H9 (cell line): ENCODE results near the gene METRNL. TPM values are rescaled to one million over a fixed set of nuclear protein-coding genes. Genes with fewer than 3 reads are reported as not detected.

ENCODE experiments used
- DNase-seq: peaks from one replicate; pipeline ENCODE4 v3.0.0-alpha.2; 2017
- H2AFZ ChIP-seq: one replicate; pipeline ENCODE4 v1.6.1; 2013; ENCODE audit warnings: mild to moderate bottlenecking, low read length, control low read depth, moderate library complexity
- H2AK5ac ChIP-seq: 2 replicates; pipeline ENCODE4 v1.6.1; 2013; ENCODE audit warnings: low read length, control low read depth, mixed read lengths; ENCODE audit not compliant: insufficient read length
- H2BK120ac ChIP-seq: one replicate; pipeline ENCODE4 v1.6.1; 2013; ENCODE audit warnings: low read depth, mild to moderate bottlenecking, low read length, control low read depth, inconsistent platforms; ENCODE audit not compliant: poor library complexity, severe bottlenecking
- H2BK12ac ChIP-seq: 2 replicates; pipeline ENCODE4 v1.6.1; 2013; ENCODE audit warnings: low read length, control low read depth, mixed read lengths, low read depth; ENCODE audit not compliant: insufficient read length
- H2BK15ac ChIP-seq: 2 replicates; pipeline ENCODE4 v1.6.1; 2013; ENCODE audit warnings: low read depth, low read length, control low read depth
- H2BK20ac ChIP-seq: one replicate; pipeline ENCODE4 v1.6.1; 2013; ENCODE audit warnings: low read depth, mild to moderate bottlenecking, low read length, control low read depth, inconsistent platforms; ENCODE audit not compliant: poor library complexity, severe bottlenecking
- H2BK5ac ChIP-seq: 2 replicates; pipeline ENCODE4 v1.6.1; 2013; ENCODE audit warnings: low read length, control low read depth, mixed read lengths; ENCODE audit not compliant: insufficient read length
- H3K14ac ChIP-seq: 2 replicates; pipeline ENCODE4 v1.6.1; 2013; ENCODE audit warnings: low read length, control low read depth; ENCODE audit not compliant: insufficient read depth
- H3K18ac ChIP-seq: 2 replicates; pipeline ENCODE4 v1.6.1; 2013; ENCODE audit warnings: low read depth, mild to moderate bottlenecking, mixed read lengths, low read length, control low read depth; ENCODE audit not compliant: insufficient read length
- H3K23ac ChIP-seq: 2 replicates; pipeline ENCODE4 v1.6.1; 2013; ENCODE audit warnings: low read length, control low read depth, mixed read lengths, low read depth; ENCODE audit not compliant: insufficient read length
- H3K23me2 ChIP-seq: 2 replicates; pipeline ENCODE4 v1.6.1; 2013; ENCODE audit warnings: low read depth, mild to moderate bottlenecking, mixed read lengths, low read length, control low read depth; ENCODE audit not compliant: insufficient read length, poor library complexity, severe bottlenecking
- H3K27ac ChIP-seq: 2 replicates; pipeline ENCODE4 v1.5.1; 2013; ENCODE audit warnings: low read length, control low read depth, mixed read lengths, low read depth; ENCODE audit not compliant: insufficient read length
- H3K27me3 ChIP-seq: 2 replicates; pipeline ENCODE4 v1.6.1; 2013; ENCODE audit warnings: low read length, control low read depth, inconsistent platforms; ENCODE audit not compliant: insufficient read depth
- H3K4ac ChIP-seq: 2 replicates; pipeline ENCODE4 v1.6.1; 2013; ENCODE audit warnings: low read depth, mild to moderate bottlenecking, control low read depth, inconsistent platforms, low read length, moderate library complexity
- H3K4me1 ChIP-seq: 2 replicates; pipeline ENCODE4 v1.6.1; 2013; ENCODE audit warnings: low read length, control low read depth, inconsistent platforms; ENCODE audit not compliant: insufficient read depth
- H3K4me2 ChIP-seq: 2 replicates; pipeline ENCODE4 v1.6.1; 2013; ENCODE audit warnings: low read length, control low read depth, mixed read lengths; ENCODE audit not compliant: insufficient read length, insufficient read depth
- H3K56ac ChIP-seq: 2 replicates; pipeline ENCODE4 v1.6.1; 2013; ENCODE audit warnings: low read depth, mild to moderate bottlenecking, mixed read lengths, low read length, control low read depth; ENCODE audit not compliant: insufficient read length
- H3K79me1 ChIP-seq: 2 replicates; pipeline ENCODE4 v1.6.1; 2013; ENCODE audit warnings: low read depth, mild to moderate bottlenecking, moderate library complexity, low read length, control low read depth, inconsistent platforms; ENCODE audit not compliant: insufficient read depth, poor library complexity, severe bottlenecking
- H3K79me2 ChIP-seq: 2 replicates; pipeline ENCODE4 v1.6.1; 2013; ENCODE audit warnings: low read length, control low read depth, inconsistent platforms; ENCODE audit not compliant: insufficient read depth
- H3K9ac ChIP-seq: 2 replicates; pipeline ENCODE4 v1.6.1; 2013; ENCODE audit warnings: low read length, control low read depth, mixed read lengths; ENCODE audit not compliant: insufficient read length; ENCODE audit errors: extremely low read depth
- H3K9me3 ChIP-seq: one replicate; pipeline ENCODE4 v1.6.1; 2013; ENCODE audit warnings: low read depth, low read length, inconsistent platforms; ENCODE audit not compliant: control insufficient read depth
- H3T11ph ChIP-seq: one replicate; pipeline ENCODE4 v1.6.1; 2013; ENCODE audit warnings: mild to moderate bottlenecking, low read length, control low read depth, inconsistent platforms
- H4K20me1 ChIP-seq: one replicate; pipeline ENCODE4 v1.6.1; 2013; ENCODE audit not compliant: control insufficient read depth, insufficient read length, insufficient read depth
- H4K5ac ChIP-seq: 2 replicates; pipeline ENCODE4 v1.6.1; 2013; ENCODE audit warnings: low read depth, mild to moderate bottlenecking, mixed read lengths, low read length, control low read depth; ENCODE audit not compliant: insufficient read length
- H4K8ac ChIP-seq: replicated peaks from 2 replicates; pipeline ENCODE4 v1.6.1; 2013; ENCODE audit warnings: low read length, control low read depth, mixed read lengths, low read depth; ENCODE audit not compliant: insufficient read length
- H4K91ac ChIP-seq: 2 replicates; pipeline ENCODE4 v1.6.1; 2013; ENCODE audit warnings: low read depth, mild to moderate bottlenecking, moderate library complexity, mixed read lengths, low read length, control low read depth; ENCODE audit not compliant: insufficient read length
- H3K27ac Mint-ChIP-seq, 3 experiments: 2 replicates in 2 of 3; 3 replicates in 1 of 3; pipeline ENCODE4 v1.8.0; 2020 to 2021; ENCODE audit warnings: mixed read lengths in 3 of 3, mild to moderate bottlenecking in 1 of 3, moderate library complexity in 1 of 3
- H3K27me3 Mint-ChIP-seq: 2 replicates; pipeline ENCODE4 v1.8.0; 2021; ENCODE audit warnings: low read depth, mild to moderate bottlenecking, moderate library complexity, mixed read lengths
- H3K36me3 Mint-ChIP-seq, 3 experiments: 2 replicates in 2 of 3; 3 replicates in 1 of 3; pipeline ENCODE4 v1.8.0; 2020 to 2021; ENCODE audit warnings: low read depth in 3 of 3, mixed read lengths in 3 of 3; ENCODE audit not compliant: insufficient read depth in 1 of 3
- H3K4me1 Mint-ChIP-seq, 2 experiments: 2 replicates each; pipeline ENCODE4 v1.8.0; 2020; ENCODE audit warnings: mixed read lengths in 2 of 2
- H3K4me3 Mint-ChIP-seq, 2 experiments: 2 replicates in 1 of 2; 3 replicates in 1 of 2; pipeline ENCODE4 v1.8.0; 2020 to 2021; ENCODE audit warnings: mild to moderate bottlenecking in 2 of 2, mixed read lengths in 2 of 2, moderate library complexity in 1 of 2
- H3K9me3 Mint-ChIP-seq, 2 experiments: 2 replicates in 1 of 2; 3 replicates in 1 of 2; pipeline ENCODE4 v1.8.0; 2020; ENCODE audit warnings: mild to moderate bottlenecking in 2 of 2, mixed read lengths in 2 of 2, moderate library complexity in 1 of 2
- CTCF ChIP-seq: fragments of 200-600 bp; sonication (generic); conservative IDR thresholded peaks from 3 replicates; pipeline ENCODE4 v1.8.0; 2021; ENCODE audit warnings: antibody characterized with exemption, mild to moderate bottlenecking
- WGBS: extraction: QIAGEN DNeasy Blood & Tissue Kit; methylation state at CpG from one replicate; pipeline ENCODE4 v1.1.7; 2013; ENCODE audit warnings: missing lambda C conversion rate, low lambda C conversion rate, mixed read lengths; ENCODE audit not compliant: insufficient read length; ENCODE audit errors: extremely low coverage; 5-methylcytosine and 5-hydroxymethylcytosine counted together
- total RNA-seq: library from RNA; stranded (reverse); gene quantifications from 2 replicates; pipeline ENCODE4 v1.2.1, GENCODE V29; 2021

METRNL gene
- total RNA-seq, 1 experiment from 2014 or later = 21.4 TPM

GRCh38 chr17:83089328-83090132, 10.1 kb downstream of the METRNL start:
- no CpG with 5 or more reads among the region's 47 CpGs for WGBS
- no peak for DNase-seq

More at GRCh38 chr17:83089328-83090132, 10.1 kb downstream of the METRNL start:
- Histone ChIP-seq H3K79me1 (no peaks in the 10 kb centered on the region), H4K8ac (no peak overlapping the region), H2BK5ac (no peak overlapping the region), H3K23ac (no peak overlapping the region), H3K79me2 (no peaks in the 10 kb centered on the region; the same call in 1 of the 2 replicates), H3K23me2 (no peaks in the 10 kb centered on the region), H2BK20ac (no peak overlapping the region), H3K27ac (no peak overlapping the region), H4K91ac (no peak overlapping the region), H2AK5ac (no peak overlapping the region), H3K56ac (no peak overlapping the region), H3K9me3 (no peaks in the 10 kb centered on the region), H4K5ac (no peak overlapping the region), H3T11ph (no peak overlapping the region), H3K4me1 (no peaks in the 10 kb centered on the region), H2BK15ac (no peak overlapping the region), H3K27me3 (no peaks in the 10 kb centered on the region), H3K9ac (no peak overlapping the region), H3K14ac (no peak overlapping the region; the same call in 1 of the 2 replicates), H3K18ac (no peak overlapping the region), H2BK120ac (no peak overlapping the region), H3K4ac (no peak overlapping the region), H3K4me2 (no peak overlapping the region), H2BK12ac (no peak overlapping the region), H2AFZ (no peak overlapping the region), H4K20me1 (no peaks in the 10 kb centered on the region)
- no peak for TF ChIP-seq CTCF
- peaks cover 14 to 23% (median 21%) of the 10 kb centered on the region in 3 experiments; a peak in 5 of 7 replicates for H3K36me3 Mint-ChIP-seq
- no peak overlapping the region for H3K4me3 Mint-ChIP-seq
- no peaks in the 10 kb centered on the region for H3K9me3 Mint-ChIP-seq
- peaks cover 11 to 17% of the 10 kb centered on the region in 2 experiments; a peak in 3 of 4 replicates for H3K4me1 Mint-ChIP-seq
- H3K27me3 Mint-ChIP-seq = no peaks in the 10 kb centered on the region
- peak overlapping the region in 1 of 3 experiments; percentile 49; a peak in 1 of 7 replicates for H3K27ac Mint-ChIP-seq
